ENCODE measurements around the gene TAS2R40.

DNA sequence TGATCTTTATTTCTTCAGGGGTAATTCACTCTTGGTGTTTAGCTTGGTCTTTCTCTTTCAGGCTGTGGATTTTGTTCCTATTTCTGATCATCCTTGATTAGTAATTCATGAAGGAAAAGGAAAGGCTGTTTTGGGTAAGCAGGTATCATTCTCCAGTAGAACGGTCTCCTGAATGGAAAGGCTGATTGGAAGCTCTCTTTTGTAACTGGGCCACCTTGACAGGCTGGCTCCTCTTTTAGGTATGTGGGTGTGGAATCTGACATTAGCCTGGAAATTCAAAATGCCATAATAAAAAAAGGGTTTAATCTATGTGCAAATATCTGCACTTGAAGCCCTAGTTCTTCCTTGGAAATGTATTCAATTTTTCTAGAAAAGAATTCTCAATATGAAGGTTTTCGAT lies 19.7 kb upstream of the TAS2R40 start:
- TF ChIP-seq YY1 (IDR thresholded peaks at IDR 0.05; ENCODE audit: insufficient read depth, insufficient read length) (no peak), ZNF274 (IDR thresholded peaks at IDR 0.05; ENCODE audit: low read depth, low read length) (no peak), SUZ12 (IDR thresholded peaks at IDR 0.05; ENCODE audit: extremely low read depth, insufficient read depth, insufficient read length) (no peak)

All from NT2/D1 (cell line).